ENCODE measurements around the gene NCAPG2.

NCAPG2 gene, protein sequence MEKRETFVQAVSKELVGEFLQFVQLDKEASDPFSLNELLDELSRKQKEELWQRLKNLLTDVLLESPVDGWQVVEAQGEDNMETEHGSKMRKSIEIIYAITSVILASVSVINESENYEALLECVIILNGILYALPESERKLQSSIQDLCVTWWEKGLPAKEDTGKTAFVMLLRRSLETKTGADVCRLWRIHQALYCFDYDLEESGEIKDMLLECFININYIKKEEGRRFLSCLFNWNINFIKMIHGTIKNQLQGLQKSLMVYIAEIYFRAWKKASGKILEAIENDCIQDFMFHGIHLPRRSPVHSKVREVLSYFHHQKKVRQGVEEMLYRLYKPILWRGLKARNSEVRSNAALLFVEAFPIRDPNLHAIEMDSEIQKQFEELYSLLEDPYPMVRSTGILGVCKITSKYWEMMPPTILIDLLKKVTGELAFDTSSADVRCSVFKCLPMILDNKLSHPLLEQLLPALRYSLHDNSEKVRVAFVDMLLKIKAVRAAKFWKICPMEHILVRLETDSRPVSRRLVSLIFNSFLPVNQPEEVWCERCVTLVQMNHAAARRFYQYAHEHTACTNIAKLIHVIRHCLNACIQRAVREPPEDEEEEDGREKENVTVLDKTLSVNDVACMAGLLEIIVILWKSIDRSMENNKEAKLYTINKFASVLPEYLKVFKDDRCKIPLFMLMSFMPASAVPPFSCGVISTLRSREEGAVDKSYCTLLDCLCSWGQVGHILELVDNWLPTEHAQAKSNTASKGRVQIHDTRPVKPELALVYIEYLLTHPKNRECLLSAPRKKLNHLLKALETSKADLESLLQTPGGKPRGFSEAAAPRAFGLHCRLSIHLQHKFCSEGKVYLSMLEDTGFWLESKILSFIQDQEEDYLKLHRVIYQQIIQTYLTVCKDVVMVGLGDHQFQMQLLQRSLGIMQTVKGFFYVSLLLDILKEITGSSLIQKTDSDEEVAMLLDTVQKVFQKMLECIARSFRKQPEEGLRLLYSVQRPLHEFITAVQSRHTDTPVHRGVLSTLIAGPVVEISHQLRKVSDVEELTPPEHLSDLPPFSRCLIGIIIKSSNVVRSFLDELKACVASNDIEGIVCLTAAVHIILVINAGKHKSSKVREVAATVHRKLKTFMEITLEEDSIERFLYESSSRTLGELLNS

DNA sequence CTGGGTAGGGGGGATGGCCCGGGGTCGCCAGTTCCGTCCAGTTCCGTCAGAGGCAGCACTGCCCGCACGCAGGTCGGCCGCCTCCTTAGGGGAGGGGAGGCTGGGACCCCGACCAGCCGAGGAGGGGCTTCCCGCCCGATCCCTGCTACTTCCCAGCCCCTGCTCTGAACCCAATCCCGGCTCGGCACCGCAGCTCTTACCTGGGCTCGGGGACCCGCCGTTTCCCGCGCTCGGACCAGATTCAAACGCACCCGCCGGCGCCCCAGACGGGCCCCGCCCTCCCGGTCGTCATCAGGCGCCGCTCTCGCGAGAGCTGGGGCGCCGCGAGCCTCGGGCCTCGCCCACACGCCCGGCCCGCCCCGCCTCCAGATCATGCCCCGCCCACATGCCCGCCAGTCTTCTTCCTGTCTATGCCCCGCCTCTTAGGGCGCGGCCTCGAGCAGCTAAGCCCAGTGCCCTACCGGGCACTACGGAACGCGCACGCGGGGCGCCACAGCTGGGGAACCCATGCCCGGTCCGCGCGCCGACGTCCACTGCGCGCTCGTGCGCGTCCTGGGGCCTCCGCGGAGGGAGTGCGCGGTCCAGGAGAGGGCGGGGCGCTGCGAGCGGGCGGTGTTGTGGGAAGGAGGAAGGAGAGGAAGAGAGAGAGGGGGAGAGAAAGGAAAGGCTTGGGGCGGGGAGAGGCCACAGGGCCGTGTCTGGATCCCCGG lies at the start of gene NCAPG2:
TSS of gene NCAPG2 (minus strand) at position 281 of the 710 bp plus-strand sequence. CDS start 2,905 bp downstream, outside the sequence.
- peak; percentile 99 for DNase-seq

DNA sequence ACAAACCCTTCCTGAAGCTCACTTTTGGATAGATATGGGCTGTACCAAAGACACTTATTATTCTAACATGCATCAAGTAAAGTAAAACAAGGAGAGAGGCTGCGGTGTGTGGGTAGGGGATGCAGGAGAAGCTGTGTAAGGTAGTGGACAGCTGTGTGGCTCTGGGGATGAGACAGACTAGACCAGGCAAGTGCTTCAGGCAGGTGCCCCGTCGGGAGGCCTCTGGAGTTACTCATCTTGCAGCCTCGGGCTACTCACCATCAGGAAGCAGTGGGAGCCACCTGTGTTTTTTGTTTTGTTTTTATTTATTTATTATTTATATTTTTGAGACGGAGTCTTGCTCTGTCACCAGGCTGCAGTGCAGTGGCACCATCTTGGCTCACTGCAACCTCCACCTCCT lies 49.3 kb upstream of the NCAPG2 start:
- no peak for DNase-seq

DNA sequence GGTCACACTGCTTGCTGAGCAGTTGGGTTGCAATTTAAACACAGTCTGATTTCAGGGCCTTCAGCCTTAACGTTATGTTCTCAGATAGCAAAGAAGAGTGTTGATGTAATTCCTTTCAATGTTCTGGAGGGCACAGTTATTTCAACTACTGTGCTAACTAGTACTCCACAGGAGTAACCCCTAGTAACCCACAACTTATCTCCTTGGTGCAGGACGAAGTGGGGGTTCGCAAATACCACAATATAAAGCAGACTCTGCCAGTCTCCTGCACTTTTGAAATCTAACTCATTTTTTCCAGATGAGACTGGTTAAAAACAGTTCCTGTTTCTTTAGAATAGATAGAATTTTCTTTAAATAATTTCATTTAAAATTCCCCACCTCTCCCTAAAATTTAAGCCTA lies 47.1 kb upstream of the NCAPG2 start:
- DNase-seq = peak; percentile 50

DNA sequence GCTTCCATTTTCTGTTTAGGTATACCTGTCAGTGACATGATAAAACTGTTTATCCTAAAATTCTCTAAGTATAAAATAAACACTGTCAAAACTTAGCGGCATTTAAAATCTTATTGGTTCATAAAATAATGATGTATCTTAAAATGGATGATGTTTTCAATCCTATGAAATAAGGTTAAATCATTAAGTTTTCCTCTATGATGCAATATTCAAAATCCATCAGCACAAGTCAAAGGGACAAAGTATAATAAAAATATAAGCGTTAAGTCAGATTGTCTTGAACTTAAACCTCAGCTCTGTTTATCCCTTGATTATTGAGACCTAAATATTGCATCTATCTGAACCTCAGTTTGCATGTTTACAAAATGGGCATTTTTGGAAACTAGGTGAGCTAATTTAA lies 46.6 kb upstream of the NCAPG2 start:
- no peak for DNase-seq

DNA sequence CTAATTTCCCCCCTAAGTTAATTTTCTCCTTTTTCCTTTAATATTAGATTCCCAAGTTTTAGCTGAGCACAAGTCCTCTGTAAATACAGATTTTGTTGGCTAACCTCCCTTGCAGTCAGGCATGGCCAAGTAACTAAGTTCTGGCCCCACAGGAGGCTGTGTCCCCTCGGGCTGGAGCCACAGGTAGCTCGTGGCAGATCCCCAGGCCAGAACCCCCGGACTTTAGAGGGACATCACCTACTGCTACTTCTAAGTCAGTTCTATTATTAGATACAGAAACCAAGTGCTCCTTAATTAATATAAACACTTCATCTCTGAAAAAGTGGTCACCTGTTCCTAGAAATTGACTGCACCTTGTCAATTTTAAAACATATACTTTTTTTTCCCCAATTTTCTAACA lies 46.1 kb upstream of the NCAPG2 start:
- DNase-seq = no peak

DNA sequence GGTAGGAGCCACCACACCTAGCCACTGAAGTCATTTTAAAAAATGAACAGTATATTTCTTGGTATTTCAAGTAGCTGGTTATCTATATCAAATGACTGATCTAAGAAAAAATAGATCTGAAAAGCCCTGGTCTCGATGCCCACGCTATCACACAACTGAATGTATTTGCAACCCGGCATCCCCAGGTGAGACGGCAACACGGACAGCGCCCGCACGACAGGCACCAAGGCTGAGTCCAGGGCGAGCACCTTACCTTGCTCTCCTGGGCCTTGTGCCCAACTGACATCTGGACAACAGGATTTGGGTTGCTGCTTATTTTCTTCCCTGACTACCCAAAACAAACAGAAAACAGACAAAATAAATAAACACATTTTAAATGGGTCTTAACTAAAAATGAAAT lies 44.8 kb upstream of the NCAPG2 start:
- DNase-seq = no peak

DNA sequence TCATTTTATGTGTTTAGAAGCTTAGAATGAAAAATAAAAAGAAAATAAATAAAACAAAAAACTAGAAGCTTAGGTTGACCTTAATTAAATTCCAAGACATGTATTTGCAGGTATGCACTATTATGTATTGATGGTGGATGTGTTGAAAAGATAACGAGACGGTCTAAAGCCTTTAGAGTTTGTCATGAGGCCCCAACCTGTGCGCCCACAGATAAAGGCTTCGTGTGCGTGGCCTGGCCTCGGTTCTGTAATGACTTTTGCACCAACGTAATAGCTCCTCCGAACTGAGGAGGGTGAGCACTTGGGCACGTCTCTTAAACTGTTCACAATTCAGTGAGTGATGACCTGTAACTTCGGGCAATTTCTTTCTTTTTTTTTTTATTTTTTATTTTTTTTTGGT lies 43.7 kb upstream of the NCAPG2 start:
- DNase-seq = no peak

DNA sequence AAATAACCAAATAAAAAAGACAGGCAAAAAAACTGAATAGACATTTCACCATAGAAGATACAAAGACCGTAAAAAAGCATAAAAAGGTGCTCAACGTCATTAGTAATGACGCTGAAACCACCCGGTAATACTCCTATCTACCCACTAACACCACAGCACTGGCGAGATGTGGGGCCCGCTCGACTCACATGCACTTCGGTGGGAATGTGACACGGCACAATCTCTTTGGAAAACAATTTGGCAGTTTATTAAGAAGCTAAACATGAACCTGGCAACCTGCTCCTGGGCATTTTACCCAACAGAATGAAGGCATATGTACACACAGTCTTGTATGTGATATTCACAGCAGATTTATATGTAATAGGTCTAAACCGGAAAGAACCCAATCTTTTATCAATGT lies 42.8 kb upstream of the NCAPG2 start:
- DNase-seq = no peak

DNA sequence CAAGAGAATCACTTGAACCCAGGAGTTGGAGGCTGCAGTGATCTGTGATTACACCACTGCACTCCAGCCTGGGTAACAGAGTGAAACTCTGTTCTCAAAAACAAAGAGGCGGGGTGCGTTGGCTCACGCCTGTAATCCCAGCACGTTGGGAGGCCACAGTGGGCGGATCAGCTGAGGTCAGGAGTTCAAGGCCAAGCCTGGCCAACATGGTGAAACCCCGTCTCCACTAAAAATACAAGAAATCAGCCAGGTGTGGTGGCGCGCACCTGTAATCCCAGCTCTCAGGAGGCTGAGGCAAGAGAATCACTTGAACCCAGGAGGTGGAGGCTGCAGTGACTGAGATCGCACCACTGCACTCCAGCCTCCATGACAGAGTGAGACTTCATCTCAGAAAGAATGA lies 42.4 kb upstream of the NCAPG2 start:
- DNase-seq = no peak

DNA sequence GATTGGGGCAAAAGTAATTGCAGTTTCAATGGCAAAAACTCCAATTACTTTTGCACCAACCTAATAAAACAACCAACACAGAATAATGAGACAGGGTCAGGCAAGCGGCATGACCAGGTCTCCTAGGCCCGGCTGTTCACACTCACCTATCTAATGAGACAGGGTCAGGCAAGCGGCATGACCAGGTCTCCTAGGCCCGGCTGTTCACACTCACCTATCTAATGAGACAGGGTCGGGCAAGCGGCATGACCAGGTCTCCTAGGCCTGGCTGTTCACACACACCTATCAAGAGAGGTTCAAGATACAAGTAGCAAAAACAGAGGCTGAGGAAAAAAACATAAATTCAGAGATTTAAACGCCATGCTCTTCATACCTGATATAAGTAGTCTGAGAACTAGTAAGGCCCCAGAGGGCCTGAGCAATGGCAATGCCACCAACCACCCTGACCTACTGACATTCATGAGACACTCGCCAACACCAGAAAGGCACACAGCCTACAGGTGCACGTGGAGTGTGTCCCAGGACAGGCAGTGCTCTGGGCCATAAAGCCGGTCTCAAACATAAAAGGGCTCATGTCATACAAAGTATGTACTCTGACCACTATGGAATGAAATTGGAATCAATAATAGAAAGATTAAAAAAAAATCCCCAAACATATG lies 40.6 kb upstream of the NCAPG2 start:
- DNase-seq = no peak

DNA sequence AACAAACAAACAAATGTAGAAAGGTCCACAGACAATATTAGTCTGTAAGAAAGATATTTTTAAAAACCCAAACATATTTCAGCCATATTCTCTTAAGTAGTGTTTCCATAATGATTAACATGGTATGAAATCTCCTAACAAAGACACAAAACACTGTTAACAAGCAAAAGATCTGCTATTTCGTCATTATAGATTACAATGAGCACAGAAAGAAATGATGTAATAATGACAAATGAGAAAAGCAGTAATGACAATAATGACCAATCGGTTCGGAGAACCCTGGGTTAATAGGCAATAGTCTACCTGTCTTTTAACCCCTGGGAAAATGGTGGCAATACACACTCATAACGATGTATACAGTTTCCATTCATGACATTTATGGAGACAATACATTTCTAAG lies 39.5 kb upstream of the NCAPG2 start:
- no peak for DNase-seq

DNA sequence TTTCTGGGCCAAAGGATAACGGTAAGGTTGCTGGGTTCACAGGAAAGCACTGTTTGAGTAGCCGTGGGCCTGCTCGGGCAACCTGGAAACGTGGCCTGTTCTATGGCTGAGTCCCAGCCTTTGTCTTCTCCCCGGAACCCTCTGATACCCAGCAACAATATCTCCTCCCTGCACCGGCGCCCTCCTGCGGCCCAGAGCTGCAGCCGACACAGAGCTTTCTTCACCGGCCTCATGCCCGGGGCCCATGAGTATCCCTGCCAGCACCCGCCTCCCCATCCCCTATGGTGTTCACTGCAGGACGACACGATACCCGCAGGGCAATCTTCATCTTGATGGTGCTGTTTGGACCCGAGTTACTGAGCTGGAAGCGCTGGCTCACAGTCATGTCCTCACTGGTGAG lies 38.6 kb upstream of the NCAPG2 start:
- no peak for DNase-seq

DNA sequence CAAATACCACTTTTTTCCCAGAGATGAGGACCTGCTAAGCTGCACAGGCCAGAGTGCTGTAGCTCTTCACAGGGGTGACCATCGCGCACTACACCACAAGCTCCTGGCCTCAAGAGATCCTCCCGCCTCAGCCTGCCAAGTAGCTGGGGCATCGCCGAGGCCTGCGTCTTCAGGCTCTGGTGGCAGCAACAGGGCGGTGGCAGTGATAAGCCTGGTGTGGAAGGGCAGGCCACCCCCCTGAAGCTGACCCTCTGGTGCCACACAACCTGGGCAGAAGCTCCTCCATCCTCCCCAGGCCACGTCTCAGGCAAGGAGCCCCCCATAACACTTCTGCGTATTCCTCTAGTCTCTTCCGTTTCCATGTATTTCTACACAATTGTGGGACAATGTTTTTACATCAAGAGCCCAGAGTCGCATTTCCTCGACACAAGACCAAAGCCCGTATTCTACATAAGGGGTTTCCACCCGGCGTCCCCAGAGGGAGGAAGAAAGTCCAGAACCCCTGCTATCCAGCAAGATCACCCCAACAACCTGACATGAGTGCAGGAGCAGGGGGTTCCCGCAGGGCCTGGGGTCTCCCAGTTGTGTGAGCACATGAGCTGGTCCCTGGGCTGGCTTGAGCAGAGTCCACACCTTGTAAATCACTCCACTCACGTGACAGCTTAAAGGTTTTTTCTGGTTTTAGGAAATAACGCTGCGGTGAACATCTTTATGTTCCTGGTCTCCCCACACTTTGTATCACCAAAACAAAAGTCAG lies 37.6 kb upstream of the NCAPG2 start:
- no peak for DNase-seq

DNA sequence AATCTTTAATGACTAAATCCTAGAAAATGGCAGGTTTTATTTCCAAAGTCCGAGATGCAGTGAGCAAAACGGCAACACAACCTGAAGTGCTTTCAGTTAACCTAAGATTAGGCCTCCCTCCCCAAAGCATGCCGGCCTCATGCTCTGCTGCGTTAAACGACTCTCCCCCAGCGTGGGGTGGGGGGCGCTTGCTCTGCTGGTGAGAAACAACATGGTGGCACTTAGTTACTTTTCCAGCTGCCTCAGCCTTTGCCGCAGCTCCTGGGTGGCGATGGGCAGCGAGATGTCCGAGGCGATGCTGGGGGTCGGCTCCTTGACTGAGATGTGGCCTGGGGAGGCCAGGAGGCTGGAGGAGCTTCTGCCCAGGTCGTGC lies 36.7 kb upstream of the NCAPG2 start:
- no peak for DNase-seq

DNA sequence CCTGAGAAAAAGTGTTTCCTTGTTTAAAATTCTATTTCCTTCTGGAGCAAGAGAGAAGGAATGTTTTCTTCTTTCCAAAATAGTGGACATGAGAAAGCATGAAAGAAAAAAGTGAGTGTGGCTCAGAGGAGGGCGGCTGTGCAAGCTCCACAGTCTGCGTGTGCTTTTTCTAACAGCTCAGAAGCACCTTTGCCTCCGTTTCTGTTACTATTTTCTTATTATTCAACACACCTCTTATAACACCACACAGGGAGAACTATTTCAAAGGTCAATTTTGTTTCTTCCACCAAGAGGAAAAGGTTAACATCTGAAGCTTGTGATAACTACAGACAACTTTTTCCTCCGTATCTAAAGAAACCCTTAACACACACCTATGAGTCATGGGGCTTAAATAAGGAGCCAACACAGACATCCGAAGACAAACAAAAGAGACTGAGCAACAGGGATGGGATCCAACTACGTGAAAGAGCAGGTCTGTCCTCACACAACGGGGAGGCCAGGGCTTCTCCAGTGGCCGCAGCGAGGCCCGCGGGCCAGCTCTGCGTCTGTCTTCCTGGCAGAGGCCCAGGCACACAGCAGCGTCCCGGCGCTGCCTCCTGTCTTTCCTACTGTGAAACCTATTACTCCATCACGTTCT lies 36.2 kb upstream of the NCAPG2 start:
- no peak for DNase-seq

DNA sequence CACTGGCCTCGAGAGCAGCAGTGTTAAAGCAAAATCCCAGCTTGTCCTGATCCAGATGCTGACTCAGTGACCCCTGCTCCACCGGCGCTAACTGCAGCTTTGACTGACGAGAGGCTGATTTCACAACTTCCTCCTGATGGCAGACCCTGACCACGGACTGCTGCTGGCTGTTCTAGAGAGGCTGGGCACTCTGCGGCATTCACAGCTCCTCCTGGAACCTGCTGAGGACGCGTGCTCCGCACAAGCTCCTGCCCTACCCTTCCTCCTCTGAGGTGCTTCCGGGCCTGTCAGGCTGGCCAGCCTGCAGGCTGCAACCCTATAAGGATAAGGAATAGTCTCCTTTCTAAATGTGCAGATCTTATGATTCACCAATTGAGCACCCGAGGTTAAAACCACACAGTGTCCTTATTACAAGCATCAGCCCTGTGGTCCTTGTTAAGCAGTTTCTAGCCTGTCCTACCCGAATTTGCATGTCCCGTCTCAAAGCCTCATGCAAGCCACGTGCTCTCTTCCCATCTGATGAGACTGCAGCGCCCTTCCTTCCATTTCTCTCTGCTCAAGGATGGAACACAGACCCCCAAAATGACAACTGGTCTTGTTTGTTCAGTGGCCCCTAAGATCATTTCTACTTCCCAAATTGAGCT lies 35.5 kb upstream of the NCAPG2 start:
- peak; percentile 73 for DNase-seq

DNA sequence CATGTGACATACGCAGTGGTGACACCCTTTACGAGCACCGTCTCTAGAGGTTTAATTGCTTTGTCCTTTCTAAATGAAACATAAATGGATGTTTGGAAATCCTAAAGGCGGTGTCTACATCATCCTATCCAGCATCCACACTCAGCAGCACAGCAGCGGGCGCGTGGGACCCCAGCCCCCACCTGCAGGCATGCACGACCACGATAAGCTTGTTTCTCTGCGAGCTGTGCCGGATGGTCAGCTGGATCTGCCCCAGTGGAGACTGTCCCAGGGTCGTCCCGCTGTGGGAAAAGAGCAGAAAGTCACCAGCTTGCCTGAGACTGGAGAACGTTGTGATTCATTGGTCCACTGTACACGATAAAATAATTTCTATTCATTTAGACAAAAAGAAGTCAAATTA lies 34.2 kb upstream of the NCAPG2 start:
- no peak for DNase-seq

DNA sequence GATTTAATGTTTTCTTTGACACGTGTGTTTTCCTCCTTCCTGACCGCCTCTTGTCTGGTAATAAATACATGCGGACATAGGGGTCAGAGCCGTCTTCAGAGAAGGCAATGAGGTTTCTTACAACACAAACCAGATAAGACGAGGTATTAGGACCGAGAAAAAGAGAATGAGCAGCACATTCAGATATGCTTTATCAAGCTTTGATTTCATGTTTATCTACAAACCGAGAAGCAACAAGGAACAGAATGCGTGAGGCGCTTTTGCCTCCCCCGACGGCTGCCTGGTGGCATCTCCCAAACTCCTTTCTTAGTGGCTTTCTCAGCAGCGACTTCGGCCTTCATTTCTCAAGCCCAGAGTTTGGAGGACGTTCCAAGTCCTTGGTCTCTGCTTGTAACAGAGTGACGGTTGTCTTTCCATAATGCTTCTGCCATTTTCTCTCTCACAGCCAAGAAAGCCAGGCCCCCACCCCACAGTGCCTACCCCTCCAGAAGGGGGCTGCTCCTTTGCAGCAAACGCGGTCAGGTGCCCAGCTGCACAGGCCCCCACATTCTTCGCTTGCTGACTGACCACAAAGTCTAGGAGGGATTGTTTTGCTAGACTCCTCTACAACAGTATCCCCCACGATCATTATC lies 32.6 kb upstream of the NCAPG2 start:
- DNase-seq = no peak

DNA sequence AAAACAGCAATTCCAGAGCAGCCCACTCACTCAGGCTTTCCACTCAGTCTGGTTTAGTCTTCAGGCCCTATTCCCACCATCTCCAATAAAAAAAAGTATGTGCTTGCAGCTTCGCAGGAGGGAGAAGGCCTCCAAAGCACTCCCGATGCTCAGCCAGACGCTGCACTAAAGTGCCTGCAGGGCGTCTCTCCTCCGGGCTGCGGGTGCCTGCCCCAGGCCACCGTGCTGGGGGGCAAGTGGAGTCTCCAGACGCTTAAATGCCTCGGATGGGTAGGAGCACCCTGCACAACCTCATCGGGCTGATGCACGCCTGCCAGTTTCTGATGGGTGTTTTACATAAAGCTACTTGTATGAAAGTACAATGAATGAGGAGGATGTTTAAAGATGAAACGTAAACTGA lies 31.3 kb upstream of the NCAPG2 start:
- no peak for DNase-seq

DNA sequence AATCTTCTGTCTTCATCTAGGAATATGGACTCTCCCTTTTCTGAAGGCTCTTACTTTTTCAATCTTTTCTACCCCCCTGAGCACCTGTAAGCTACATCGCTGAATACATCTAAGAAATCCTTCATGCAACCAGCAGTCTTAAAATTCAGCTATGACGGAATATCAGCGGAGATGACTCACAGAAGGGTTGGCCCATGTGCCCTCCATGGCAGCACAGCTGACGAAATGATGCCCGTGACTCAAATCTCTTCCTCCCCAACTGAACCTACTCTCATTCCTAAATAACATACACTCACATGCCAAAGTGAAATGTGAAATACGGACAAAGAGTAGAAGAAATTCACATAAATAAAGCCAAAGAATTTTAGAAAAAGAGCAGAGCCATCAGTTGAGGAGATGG lies 30.3 kb upstream of the NCAPG2 start:
- DNase-seq = no peak

Data from hematopoietic multipotent progenitor cell treated with erythropoietin and hydrocortisone succinate and interleukin-3 and kit ligand, for 6 days (in vitro differentiated cells).